HEK293 (cell line): ENCODE results near the gene GNLY.

ENCODE experiments used
- CTCF ChIA-PET: fragments of 350-600 bp; formaldehyde crosslinking; extraction: SDS; loops from one replicate; lab custom pipeline; 2021; ENCODE audit warnings: antibody characterized with exemption; lab: Yijun Ruan, JAX
- POLR2A ChIA-PET: fragments of 300-600 bp; formaldehyde crosslinking; extraction: SDS; loops from one replicate; lab custom pipeline; 2020; ENCODE audit warnings: antibody characterized with exemption, inconsistent platforms; lab: Yijun Ruan, JAX
- H3K27ac ChIP-seq: fragments of 200-500 bp; sonication (Bioruptor generic); 2 replicates; pipeline ENCODE4 v1.5.1; 2014; ENCODE audit warnings: low read depth, low read length, control low read depth, inconsistent platforms; ENCODE audit errors: extremely low read depth
- H3K36me3 ChIP-seq, 2 experiments: fragments of 200-500 bp in 1 of 2; sonication (Bioruptor generic) in 1 of 2; 1 replicate in 1 of 2; 2 replicates in 1 of 2; pipeline ENCODE4 v1.5.1; 2014 to 2017; ENCODE audit warnings: inconsistent platforms in 2 of 2, low read length in 2 of 2; ENCODE audit not compliant: control insufficient read depth in 2 of 2, insufficient read depth in 1 of 2
- H3K4me1 ChIP-seq: fragments of 200-500 bp; sonication (Bioruptor generic); 2 replicates; pipeline ENCODE4 v1.5.1; 2014; ENCODE audit warnings: mild to moderate bottlenecking, low read length, inconsistent platforms; ENCODE audit not compliant: control insufficient read depth, insufficient read depth
- H3K4me3 ChIP-seq: 2 replicates; pipeline ENCODE4 v1.5.1; 2011; ENCODE audit warnings: low read depth, mild to moderate bottlenecking, control low read depth, low read length, moderate library complexity
- H3K9me3 ChIP-seq: fragments of 200-500 bp; sonication (Bioruptor generic); 2 replicates; pipeline ENCODE4 v1.5.1; 2014; ENCODE audit warnings: low read depth, low read length, inconsistent platforms; ENCODE audit not compliant: control insufficient read depth, insufficient read depth
- MYNN ChIP-seq: fragments of 450-650 bp; formaldehyde crosslinking; IDR thresholded peaks from 2 replicates; pipeline ENCODE4 v1.5.1; 2016; ENCODE audit warnings: missing biosample characterization, missing genetic modification characterization, borderline replicate concordance
- PATZ1 ChIP-seq: fragments of 450-650 bp; formaldehyde crosslinking; IDR thresholded peaks from 2 replicates; pipeline ENCODE4 v1.5.1; 2016; ENCODE audit warnings: missing biosample characterization, missing genetic modification characterization
- SCRT1 ChIP-seq: fragments of 450-650 bp; formaldehyde crosslinking; IDR thresholded peaks from 2 replicates; pipeline ENCODE4 v1.5.1; 2016; ENCODE audit warnings: missing biosample characterization, missing genetic modification characterization, borderline replicate concordance
- SP2 ChIP-seq: fragments of 450-650 bp; formaldehyde crosslinking; IDR thresholded peaks from 2 replicates; pipeline ENCODE4 v1.5.1; 2016; ENCODE audit warnings: missing biosample characterization, missing genetic modification characterization
- TSHZ1 ChIP-seq: fragments of 450-650 bp; formaldehyde crosslinking; IDR thresholded peaks from 2 replicates; pipeline ENCODE4 v1.5.1; 2016; ENCODE audit warnings: missing biosample characterization, missing genetic modification characterization, borderline replicate concordance
- WT1 ChIP-seq: fragments of 450-650 bp; formaldehyde crosslinking; IDR thresholded peaks from 2 replicates; pipeline ENCODE4 v1.5.1; 2016; ENCODE audit warnings: missing biosample characterization, missing genetic modification characterization
- ZIC2 ChIP-seq: fragments of 450-650 bp; formaldehyde crosslinking; IDR thresholded peaks from 2 replicates; pipeline ENCODE4 v1.5.1; 2016; ENCODE audit warnings: missing biosample characterization, missing genetic modification characterization
- ZNF214 ChIP-seq: fragments of 450-650 bp; formaldehyde crosslinking; IDR thresholded peaks from 2 replicates; pipeline ENCODE4 v1.5.1; 2017; ENCODE audit warnings: missing biosample characterization, mild to moderate bottlenecking, missing genetic modification characterization, borderline replicate concordance
- ZNF274 ChIP-seq, 2 experiments: fragments of 200-500 bp in 1 of 2; fragments of 450-650 bp in 1 of 2; sonication (Bioruptor generic) in 1 of 2; formaldehyde crosslinking in 1 of 2; IDR thresholded peaks; 2 replicates each; pipeline versions ENCODE4 v1.5.1 to v1.6.1; 2014 to 2016; ENCODE audit warnings: borderline replicate concordance in 1 of 2, inconsistent platforms in 1 of 2, low read length in 1 of 2, missing biosample characterization in 1 of 2, missing genetic modification characterization in 1 of 2
- ZNF335 ChIP-seq: fragments of 450-650 bp; formaldehyde crosslinking; conservative IDR thresholded peaks from 2 replicates; pipeline ENCODE4 v1.5.1; 2016; ENCODE audit warnings: missing biosample characterization, missing genetic modification characterization
- ZNF513 ChIP-seq: fragments of 450-650 bp; IDR thresholded peaks from 2 replicates; pipeline ENCODE4 v1.5.1; 2018; ENCODE audit warnings: missing biosample characterization, missing genetic modification characterization
- ZNF514 ChIP-seq: fragments of 450-650 bp; formaldehyde crosslinking; IDR thresholded peaks from 2 replicates; pipeline ENCODE4 v1.5.1; 2016; ENCODE audit warnings: missing biosample characterization, missing genetic modification characterization
- ZNF555 ChIP-seq: fragments of 450-650 bp; formaldehyde crosslinking; conservative IDR thresholded peaks from 2 replicates; pipeline ENCODE4 v1.5.1; 2017; ENCODE audit warnings: missing biosample characterization, mild to moderate bottlenecking, missing genetic modification characterization, inconsistent platforms
- ZNF560 ChIP-seq: fragments of 450-650 bp; formaldehyde crosslinking; IDR thresholded peaks from 2 replicates; pipeline ENCODE4 v1.5.1; 2017; ENCODE audit warnings: missing biosample characterization, missing genetic modification characterization, borderline replicate concordance
- ZNF658 ChIP-seq: fragments of 450-650 bp; formaldehyde crosslinking; IDR thresholded peaks from 2 replicates; pipeline ENCODE4; 2016; ENCODE audit warnings: missing biosample characterization, missing genetic modification characterization
- ZNF670 ChIP-seq: fragments of 450-650 bp; formaldehyde crosslinking; IDR thresholded peaks from 2 replicates; pipeline ENCODE4 v1.5.1; 2016; ENCODE audit warnings: missing biosample characterization, missing genetic modification characterization, low read depth
- ZNF76 ChIP-seq: fragments of 450-650 bp; formaldehyde crosslinking; IDR thresholded peaks from 2 replicates; pipeline ENCODE4; 2016; ENCODE audit warnings: low read depth, missing biosample characterization, missing genetic modification characterization, borderline replicate concordance
- ZNF792 ChIP-seq: fragments of 450-650 bp; formaldehyde crosslinking; IDR thresholded peaks from 2 replicates; pipeline ENCODE4 v1.5.1; 2016; ENCODE audit warnings: missing biosample characterization, missing genetic modification characterization
- TF ChIP-seq, protein P1 (sequence below): fragments of 450-650 bp; formaldehyde crosslinking; conservative IDR thresholded peaks from 2 replicates; pipeline ENCODE4 v1.5.1; 2016; ENCODE audit warnings: low read depth, missing biosample characterization, missing genetic modification characterization
- TF ChIP-seq, protein P2 (sequence below): fragments of 450-650 bp; formaldehyde crosslinking; IDR thresholded peaks from 2 replicates; pipeline ENCODE4 v1.5.1; 2017; ENCODE audit warnings: missing biosample characterization, missing genetic modification characterization
- TF ChIP-seq, protein P3 (sequence below): sonication (generic); formaldehyde crosslinking; IDR thresholded peaks from 2 replicates; pipeline ENCODE4 v1.8.1; 2022; ENCODE audit warnings: mild to moderate bottlenecking, moderate library complexity, missing genetic modification reagents

GNLY gene

DNA sequence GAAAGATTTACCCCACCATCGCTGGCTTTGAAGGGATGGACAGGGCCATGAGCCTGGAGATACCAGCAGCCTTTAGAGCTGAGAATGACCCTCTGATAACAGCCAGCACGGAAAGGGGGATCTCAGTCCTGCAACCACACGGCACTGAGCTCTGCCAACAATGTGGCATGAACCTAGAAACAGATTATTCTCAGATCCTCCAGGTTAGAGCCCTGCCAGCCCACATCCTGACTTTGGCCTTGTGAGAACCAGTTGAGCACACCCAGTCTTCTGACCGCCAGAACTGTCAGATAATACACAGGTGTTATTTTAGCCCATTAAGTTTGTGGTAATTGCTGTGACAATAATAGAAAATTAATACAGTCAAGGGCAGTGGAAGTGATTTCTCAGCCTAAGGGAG, 9.4 kb upstream of the GNLY start:
- Histone ChIP-seq H3K4me1 (peaks cover 6% of the 10 kb centered on the region), H3K36me3 (no peaks in the 10 kb centered on the region), H3K4me3 (no peak overlapping the region), H3K9me3 (no peaks in the 10 kb centered on the region), H3K27ac (no peak overlapping the region)
- POLR2A ChIA-PET, result no interaction called here
- CTCF ChIA-PET, result interaction anchor here (0.6 to 1.7 kb wide), 2 partner anchors 21 to 242 kb away, joined by 3 to 6 read pairs; no protein-coding TSS in a partner anchor
- no peak for TF ChIP-seq ZNF335 (tag by site-specific recombination)
- no peak for TF ChIP-seq ZNF274 (IDR thresholded peaks at IDR 0.05; ENCODE audit: low read length)
- TF ChIP-seq ZNF274 (tag by site-specific recombination; IDR thresholded peaks at IDR 0.05; ENCODE audit: borderline replicate concordance), result no peak
- no peak for TF ChIP-seq ZNF560
- no peak for TF ChIP-seq ZNF658 (tag by site-specific recombination)
- TF ChIP-seq ZNF76 (tag by site-specific recombination), result no peak
- no peak for TF ChIP-seq ZNF555 (tag by site-specific recombination)

DNA sequence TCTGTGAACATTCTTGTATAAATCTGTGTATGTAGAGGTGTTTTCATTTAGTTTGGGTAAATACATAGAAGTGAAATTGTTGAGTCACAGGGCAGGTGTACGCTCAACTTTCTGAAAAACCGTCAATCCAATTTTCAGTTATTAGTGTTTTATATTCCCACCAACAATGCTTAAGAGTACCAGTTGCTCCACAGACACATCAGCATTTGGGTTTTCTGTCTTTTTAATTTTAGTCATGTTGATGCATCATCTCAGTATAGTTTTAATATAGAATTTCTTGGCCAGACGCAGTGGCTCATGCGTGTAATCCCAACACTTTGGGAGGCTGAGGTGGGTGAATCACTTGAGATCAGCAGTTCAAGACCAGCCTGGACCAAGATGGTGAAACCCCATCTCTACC, 3.2 kb upstream of the GNLY start:
- Histone ChIP-seq H3K36me3 (no peaks in the 10 kb centered on the region), H3K27ac (no peak overlapping the region), H3K9me3 (no peaks in the 10 kb centered on the region), H3K4me1 (peaks cover 6% of the 10 kb centered on the region), H3K4me3 (no peak overlapping the region)
- CTCF ChIA-PET, result interaction anchor here (1.9 kb wide), 1 partner anchor 11 kb away, joined by 12 read pairs; no protein-coding TSS in a partner anchor
- POLR2A ChIA-PET, result no interaction called here
- no peak for TF ChIP-seq PATZ1 (tag by site-specific recombination)
- no peak for TF ChIP-seq TSHZ1 (tag by site-specific recombination)
- TF ChIP-seq ZIC2 (tag by site-specific recombination), result no peak
- TF ChIP-seq ZNF514 (tag by site-specific recombination), result no peak
- no peak for TF ChIP-seq WT1 (tag by site-specific recombination)
- TF ChIP-seq, protein P1, sequence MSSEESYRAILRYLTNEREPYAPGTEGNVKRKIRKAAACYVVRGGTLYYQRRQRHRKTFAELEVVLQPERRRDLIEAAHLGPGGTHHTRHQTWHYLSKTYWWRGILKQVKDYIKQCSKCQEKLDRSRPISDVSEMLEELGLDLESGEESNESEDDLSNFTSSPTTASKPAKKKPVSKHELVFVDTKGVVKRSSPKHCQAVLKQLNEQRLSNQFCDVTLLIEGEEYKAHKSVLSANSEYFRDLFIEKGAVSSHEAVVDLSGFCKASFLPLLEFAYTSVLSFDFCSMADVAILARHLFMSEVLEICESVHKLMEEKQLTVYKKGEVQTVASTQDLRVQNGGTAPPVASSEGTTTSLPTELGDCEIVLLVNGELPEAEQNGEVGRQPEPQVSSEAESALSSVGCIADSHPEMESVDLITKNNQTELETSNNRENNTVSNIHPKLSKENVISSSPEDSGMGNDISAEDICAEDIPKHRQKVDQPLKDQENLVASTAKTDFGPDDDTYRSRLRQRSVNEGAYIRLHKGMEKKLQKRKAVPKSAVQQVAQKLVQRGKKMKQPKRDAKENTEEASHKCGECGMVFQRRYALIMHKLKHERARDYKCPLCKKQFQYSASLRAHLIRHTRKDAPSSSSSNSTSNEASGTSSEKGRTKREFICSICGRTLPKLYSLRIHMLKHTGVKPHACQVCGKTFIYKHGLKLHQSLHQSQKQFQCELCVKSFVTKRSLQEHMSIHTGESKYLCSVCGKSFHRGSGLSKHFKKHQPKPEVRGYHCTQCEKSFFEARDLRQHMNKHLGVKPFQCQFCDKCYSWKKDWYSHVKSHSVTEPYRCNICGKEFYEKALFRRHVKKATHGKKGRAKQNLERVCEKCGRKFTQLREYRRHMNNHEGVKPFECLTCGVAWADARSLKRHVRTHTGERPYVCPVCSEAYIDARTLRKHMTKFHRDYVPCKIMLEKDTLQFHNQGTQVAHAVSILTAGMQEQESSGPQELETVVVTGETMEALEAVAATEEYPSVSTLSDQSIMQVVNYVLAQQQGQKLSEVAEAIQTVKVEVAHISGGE (tag by site-specific recombination), result no peak
- no peak for TF ChIP-seq ZNF670 (tag by site-specific recombination)
- TF ChIP-seq SCRT1 (tag by site-specific recombination), result no peak
- no peak for TF ChIP-seq SP2 (tag by site-specific recombination)
- TF ChIP-seq ZNF513 (tag by site-specific recombination), result no peak
- TF ChIP-seq MYNN (tag by site-specific recombination), result no peak
- TF ChIP-seq, protein P2, sequence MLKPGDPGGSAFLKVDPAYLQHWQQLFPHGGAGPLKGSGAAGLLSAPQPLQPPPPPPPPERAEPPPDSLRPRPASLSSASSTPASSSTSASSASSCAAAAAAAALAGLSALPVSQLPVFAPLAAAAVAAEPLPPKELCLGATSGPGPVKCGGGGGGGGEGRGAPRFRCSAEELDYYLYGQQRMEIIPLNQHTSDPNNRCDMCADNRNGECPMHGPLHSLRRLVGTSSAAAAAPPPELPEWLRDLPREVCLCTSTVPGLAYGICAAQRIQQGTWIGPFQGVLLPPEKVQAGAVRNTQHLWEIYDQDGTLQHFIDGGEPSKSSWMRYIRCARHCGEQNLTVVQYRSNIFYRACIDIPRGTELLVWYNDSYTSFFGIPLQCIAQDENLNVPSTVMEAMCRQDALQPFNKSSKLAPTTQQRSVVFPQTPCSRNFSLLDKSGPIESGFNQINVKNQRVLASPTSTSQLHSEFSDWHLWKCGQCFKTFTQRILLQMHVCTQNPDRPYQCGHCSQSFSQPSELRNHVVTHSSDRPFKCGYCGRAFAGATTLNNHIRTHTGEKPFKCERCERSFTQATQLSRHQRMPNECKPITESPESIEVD (tag by site-specific recombination), result no peak
- TF ChIP-seq ZNF214, result no peak
- no peak for TF ChIP-seq ZNF792 (tag by site-specific recombination)
- TF ChIP-seq, protein P3, sequence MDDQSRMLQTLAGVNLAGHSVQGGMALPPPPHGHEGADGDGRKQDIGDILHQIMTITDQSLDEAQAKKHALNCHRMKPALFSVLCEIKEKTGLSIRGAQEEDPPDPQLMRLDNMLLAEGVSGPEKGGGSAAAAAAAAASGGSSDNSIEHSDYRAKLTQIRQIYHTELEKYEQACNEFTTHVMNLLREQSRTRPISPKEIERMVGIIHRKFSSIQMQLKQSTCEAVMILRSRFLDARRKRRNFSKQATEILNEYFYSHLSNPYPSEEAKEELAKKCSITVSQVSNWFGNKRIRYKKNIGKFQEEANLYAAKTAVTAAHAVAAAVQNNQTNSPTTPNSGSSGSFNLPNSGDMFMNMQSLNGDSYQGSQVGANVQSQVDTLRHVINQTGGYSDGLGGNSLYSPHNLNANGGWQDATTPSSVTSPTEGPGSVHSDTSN (CRISPR knock-in tag), result no peak
